Tibial artery (tissue), 4 donors: ENCODE measurements around the gene ASPSCR1.

Experiments
- DNase-seq, 2 donors: peaks; one replicate each; pipeline ENCODE4 v3.0.0-alpha.2; 2019
- H3K27ac ChIP-seq, 2 donors: fragments of 200-600 bp; sonication (generic) in 1 of 2; 1 replicate in 1 of 2; 2 replicates in 1 of 2; pipeline ENCODE4 v1.5.1; 2018 to 2019; ENCODE audit warnings: mild to moderate bottlenecking in 1 of 2
- H3K27me3 ChIP-seq, 2 donors: fragments of 200-600 bp; sonication (generic) in 1 of 2; one replicate each; pipeline versions ENCODE4 v1.5.1 to v1.6.0; 2016 to 2019
- H3K36me3 ChIP-seq, 3 donors: fragments of 200-600 bp; sonication (generic) in 2 of 3; one replicate each; pipeline ENCODE4 v1.5.1; 2016 to 2019; ENCODE audit warnings: mild to moderate bottlenecking in 2 of 3
- H3K4me1 ChIP-seq, 4 donors: fragments of 200-600 bp; sonication (generic) in 2 of 4; 1 replicate in 3 of 4; 2 replicates in 1 of 4; pipeline ENCODE4 v1.5.1; 2016 to 2019
- H3K4me3 ChIP-seq, 2 donors: fragments of 200-600 bp; sonication (generic) in 1 of 2; 1 replicate in 1 of 2; 2 replicates in 1 of 2; pipeline ENCODE4 v1.5.1; 2018 to 2019; ENCODE audit warnings: mild to moderate bottlenecking in 2 of 2
- H3K9me3 ChIP-seq, 3 donors: fragments of 200-600 bp; sonication (generic) in 1 of 3; one replicate each; pipeline ENCODE4 v1.5.1; 2016 to 2019
- intact Hi-C: fragments of 100-400 bp; cut with DNase I; formaldehyde crosslinking; loops from one replicate; pipeline ENCODE4 v1.15.0; 2023; ENCODE audit warnings: low total_unique reads
- TF ChIP-seq, protein P1 (sequence below), 2 experiments: fragments of 200-600 bp in 1 of 2; fragments of 450-650 bp in 1 of 2; IDR thresholded peaks; one replicate each; pipeline ENCODE4 v1.5.1; 2017 to 2019; ENCODE audit warnings: antibody characterized with exemption in 2 of 2, mild to moderate bottlenecking in 1 of 2, moderate library complexity in 1 of 2

ASPSCR1 gene

DNA sequence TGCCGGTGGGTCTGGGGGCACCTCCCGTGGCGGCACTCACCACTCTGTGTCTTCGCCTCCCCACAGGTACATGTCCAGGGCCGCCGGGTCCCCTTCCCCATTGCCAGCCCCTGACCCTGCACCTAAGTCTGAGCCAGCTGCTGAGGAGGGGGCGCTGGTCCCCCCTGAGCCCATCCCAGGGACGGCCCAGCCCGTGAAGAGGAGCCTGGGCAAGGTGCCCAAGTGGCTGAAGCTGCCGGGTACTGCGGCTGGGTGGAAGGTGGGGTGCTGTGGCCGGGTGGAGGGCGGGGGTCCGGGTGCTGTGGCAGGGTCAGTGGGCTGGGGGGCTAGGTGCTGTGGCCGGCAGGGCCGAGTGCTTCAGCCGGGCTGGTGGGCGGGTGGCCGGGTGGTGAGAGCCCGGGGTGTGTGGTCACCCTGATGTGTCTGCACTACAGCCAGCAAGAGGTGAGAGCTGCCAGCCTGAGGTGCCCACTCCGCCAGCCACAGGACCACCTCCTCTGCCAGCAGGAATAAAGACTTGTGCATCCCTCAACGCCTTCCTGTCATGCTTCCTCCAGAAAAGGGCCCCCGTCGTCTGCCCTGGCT, 39.5 kb downstream of the ASPSCR1 start:
- no peaks in the 10 kb centered on the region for H3K27me3 ChIP-seq
- peaks cover 0 to 31% (median 14%) of the 10 kb centered on the region in 3 donors for H3K36me3 ChIP-seq
- H3K4me1 ChIP-seq = peaks cover 0 to 28% (median 12%) of the 10 kb centered on the region in 4 donors
- H3K9me3 ChIP-seq = no peaks in the 10 kb centered on the region
- no peak overlapping the region for H3K27ac ChIP-seq
- intact Hi-C loops = no loop called here
- H3K4me3 ChIP-seq = no peak overlapping the region
- TF ChIP-seq, protein P1, sequence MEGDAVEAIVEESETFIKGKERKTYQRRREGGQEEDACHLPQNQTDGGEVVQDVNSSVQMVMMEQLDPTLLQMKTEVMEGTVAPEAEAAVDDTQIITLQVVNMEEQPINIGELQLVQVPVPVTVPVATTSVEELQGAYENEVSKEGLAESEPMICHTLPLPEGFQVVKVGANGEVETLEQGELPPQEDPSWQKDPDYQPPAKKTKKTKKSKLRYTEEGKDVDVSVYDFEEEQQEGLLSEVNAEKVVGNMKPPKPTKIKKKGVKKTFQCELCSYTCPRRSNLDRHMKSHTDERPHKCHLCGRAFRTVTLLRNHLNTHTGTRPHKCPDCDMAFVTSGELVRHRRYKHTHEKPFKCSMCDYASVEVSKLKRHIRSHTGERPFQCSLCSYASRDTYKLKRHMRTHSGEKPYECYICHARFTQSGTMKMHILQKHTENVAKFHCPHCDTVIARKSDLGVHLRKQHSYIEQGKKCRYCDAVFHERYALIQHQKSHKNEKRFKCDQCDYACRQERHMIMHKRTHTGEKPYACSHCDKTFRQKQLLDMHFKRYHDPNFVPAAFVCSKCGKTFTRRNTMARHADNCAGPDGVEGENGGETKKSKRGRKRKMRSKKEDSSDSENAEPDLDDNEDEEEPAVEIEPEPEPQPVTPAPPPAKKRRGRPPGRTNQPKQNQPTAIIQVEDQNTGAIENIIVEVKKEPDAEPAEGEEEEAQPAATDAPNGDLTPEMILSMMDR (IDR thresholded peaks at IDR 0.05) = no peak
- DNase-seq = no peak

DNA sequence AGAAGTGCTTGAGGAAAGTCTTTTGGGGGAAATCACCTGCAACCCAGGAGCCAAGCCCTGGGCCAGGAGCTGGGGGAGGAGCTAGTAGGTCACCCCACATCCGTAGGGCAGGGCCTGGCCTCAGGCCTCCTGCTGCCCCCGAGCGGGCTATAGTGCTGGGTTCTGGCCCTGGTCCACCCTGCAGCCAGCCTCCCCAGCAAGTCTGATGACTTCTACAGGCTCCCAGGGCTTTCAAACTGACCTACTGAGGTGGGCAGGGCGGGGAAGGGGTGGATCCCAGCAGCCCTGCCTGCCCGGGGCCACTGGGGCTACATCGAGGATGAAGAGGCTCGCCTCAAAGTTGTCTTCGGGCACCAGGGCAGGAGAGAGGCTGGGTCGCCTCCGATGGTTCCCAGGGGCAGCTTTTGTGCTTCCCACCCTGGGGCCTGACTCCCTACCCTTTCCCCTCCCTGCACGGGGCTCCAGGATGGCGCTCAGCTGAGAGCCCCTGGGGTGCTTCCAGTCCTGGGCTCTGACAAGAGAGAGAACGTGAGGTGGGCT, 40.3 kb downstream of the ASPSCR1 start:
- Histone ChIP-seq H3K27ac (no peak overlapping the region), H3K9me3 (no peaks in the 10 kb centered on the region), H3K4me1 (peaks cover 0 to 29% (median 16%) of the 10 kb centered on the region in 4 donors), H3K4me3 (no peak overlapping the region), H3K27me3 (no peaks in the 10 kb centered on the region), H3K36me3 (peaks cover 0 to 25% (median 11%) of the 10 kb centered on the region in 3 donors)
- no peak for DNase-seq
- TF ChIP-seq, protein P1 (IDR thresholded peaks at IDR 0.05) = no peak
- intact Hi-C loops = no loop called here

DNA sequence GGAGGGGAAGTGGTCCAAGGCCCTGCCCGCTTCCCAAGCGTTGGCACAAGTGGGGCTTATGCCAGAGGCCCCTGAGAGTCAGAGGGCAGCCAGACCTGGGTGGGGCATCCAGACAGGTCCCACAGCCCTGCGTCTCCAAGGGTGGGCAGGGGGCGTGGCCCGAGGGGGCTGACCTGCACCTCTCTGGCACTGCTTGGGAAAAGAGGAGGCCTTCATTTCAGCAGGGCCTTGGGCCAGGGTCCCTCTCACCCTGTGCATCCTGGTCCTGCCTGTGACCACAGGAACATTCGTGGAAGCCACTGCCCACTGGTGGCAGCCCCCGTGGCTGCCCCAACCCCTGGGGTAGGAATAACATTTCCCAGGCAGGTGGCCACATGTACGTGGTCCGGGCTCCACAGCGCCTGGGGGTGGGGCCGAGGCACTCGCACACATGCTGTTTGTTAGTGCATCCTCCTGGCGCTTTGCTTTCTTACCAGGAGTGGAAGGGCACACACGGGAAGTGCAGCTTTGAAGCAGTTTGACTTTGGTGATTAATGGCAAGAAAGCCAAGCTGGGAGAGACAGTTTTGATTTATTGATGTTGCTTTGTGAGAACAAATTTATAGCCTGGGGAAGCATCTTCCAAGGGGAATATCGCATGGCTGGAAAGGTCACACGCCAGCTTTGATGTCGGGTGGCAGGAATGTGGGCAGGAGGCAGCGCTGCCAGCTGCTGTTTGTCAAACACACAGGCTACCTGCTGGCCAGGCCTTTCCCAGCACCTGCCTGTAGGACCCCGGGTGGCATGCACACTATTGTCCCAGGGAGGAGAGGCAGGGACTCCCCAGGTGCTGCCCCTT, 40.9 kb downstream of the ASPSCR1 start:
- intact Hi-C loops = no loop called here
- peaks cover 0 to 22% (median 16%) of the 10 kb centered on the region in 4 donors for H3K4me1 ChIP-seq
- DNase-seq = no peak
- TF ChIP-seq, protein P1 (IDR thresholded peaks at IDR 0.05) = no peak
- no peaks in the 10 kb centered on the region for H3K9me3 ChIP-seq
- no peak overlapping the region for H3K4me3 ChIP-seq
- no peak overlapping the region for H3K27ac ChIP-seq
- no peaks in the 10 kb centered on the region for H3K27me3 ChIP-seq
- peaks cover 0 to 25% (median 11%) of the 10 kb centered on the region in 3 donors for H3K36me3 ChIP-seq

DNA sequence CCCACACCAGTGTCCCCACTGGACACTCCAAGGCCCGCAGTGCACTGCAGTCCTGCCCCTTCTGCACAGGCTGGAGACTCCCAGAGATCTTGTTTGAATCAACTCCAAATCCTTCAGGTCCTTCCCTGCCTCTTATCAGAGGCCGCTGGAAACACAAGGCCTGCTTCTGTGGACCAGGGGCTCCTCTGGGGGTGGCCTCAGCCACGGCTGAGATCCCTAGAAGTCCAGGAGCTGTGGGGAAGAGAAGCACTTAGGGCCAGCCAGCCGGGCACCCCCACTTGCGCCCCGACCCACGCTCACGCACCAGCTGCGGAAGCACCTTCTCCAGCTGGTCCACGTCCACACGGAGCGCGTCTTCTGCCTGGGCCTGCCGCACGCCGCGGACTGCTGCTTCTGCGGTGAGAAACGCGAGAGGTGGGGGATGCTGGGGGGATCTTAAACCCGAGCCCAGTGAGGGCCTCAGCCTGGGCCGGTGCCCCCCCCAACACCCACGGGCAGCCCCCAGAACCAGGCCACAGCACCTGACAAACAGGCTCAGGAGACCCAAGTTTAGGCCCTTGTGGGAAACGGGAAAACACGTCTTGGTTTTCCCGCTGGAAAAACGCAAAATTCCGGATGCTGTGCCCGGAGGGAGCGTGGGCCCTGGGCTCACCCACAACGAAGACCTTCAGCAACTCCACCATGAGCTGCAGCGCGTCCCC, 41.7 kb downstream of the ASPSCR1 start:
- intact Hi-C loops = no loop called here
- DNase-seq = no peak
- H3K27ac ChIP-seq = no peak overlapping the region

More for the DNA sequence above, 41.7 kb downstream of the ASPSCR1 start:
- Histone ChIP-seq H3K4me3 (no peak overlapping the region), H3K9me3 (no peaks in the 10 kb centered on the region), H3K4me1 (peaks cover 0 to 28% (median 22%) of the 10 kb centered on the region in 4 donors), H3K27me3 (no peaks in the 10 kb centered on the region), H3K36me3 (peaks cover 0 to 25% (median 11%) of the 10 kb centered on the region in 3 donors)
- TF ChIP-seq, protein P1 (IDR thresholded peaks at IDR 0.05) = no peak
